H1 (cell line): ENCODE data around the gene OGDHL. TPM values are rescaled to one million over a fixed set of nuclear protein-coding genes. Genes with fewer than 3 reads are reported as not detected.

Experiments
- ATF2 ChIP-seq: IDR thresholded peaks from 2 replicates; pipeline ENCODE4 v1.6.1; 2012; ENCODE audit warnings: low read length, inconsistent platforms
- BACH1 ChIP-seq: IDR thresholded peaks from 2 replicates; pipeline ENCODE4 v1.6.1; 2012; ENCODE audit warnings: low read length, improper control_type of control experiment
- CHD7 ChIP-seq: fragments of 300-600 bp; sonication (generic); IDR thresholded peaks from 2 replicates; pipeline ENCODE4 v1.7.1; 2012; ENCODE audit warnings: low read length, moderate library complexity, mild to moderate bottlenecking, inconsistent platforms; ENCODE audit not compliant: insufficient replicate concordance
- CREB1 ChIP-seq: IDR thresholded peaks from 2 replicates; pipeline ENCODE4 v1.6.1; 2012; ENCODE audit warnings: inconsistent platforms
- GTF2F1 ChIP-seq: IDR thresholded peaks from 2 replicates; pipeline ENCODE4 v1.6.1; 2012; ENCODE audit warnings: low read depth, low read length, improper control_type of control experiment, borderline replicate concordance
- RXRA ChIP-seq: IDR thresholded peaks from 2 replicates; pipeline ENCODE4 v1.6.1; 2011; ENCODE audit warnings: low read depth, mild to moderate bottlenecking, low read length, moderate library complexity; ENCODE audit not compliant: insufficient read depth
- SIN3A ChIP-seq, 2 experiments: IDR thresholded peaks in 1 of 2; conservative IDR thresholded peaks in 1 of 2; 2 replicates each; pipeline ENCODE4 v1.6.1; 2011 to 2012; ENCODE audit warnings: low read length in 2 of 2, improper control_type of control experiment in 1 of 2, low read depth in 1 of 2, mild to moderate bottlenecking in 1 of 2
- SIX5 ChIP-seq: IDR thresholded peaks from 2 replicates; pipeline ENCODE4 v1.6.1; 2011; ENCODE audit warnings: mild to moderate bottlenecking, low read depth, low read length
- polyA plus RNA-seq, 7 experiments: library from polyadenylated mRNA; depleted of rRNA in 3 of 7; stranded (reverse) in 5 of 7; unstranded in 2 of 7; fragments of >200 nt in 5 of 7; fragments of 200-250 nt in 2 of 7; gene quantifications; 1 replicate in 5 of 7; 2 replicates in 1 of 7; 4 replicates in 1 of 7; pipeline versions ENCODE4 v1.2.1 to v1.2.3, GENCODE V29; 2011 to 2013; ENCODE audit warnings: missing spikeins in 2 of 7, mixed read lengths in 2 of 7
- total RNA-seq: library from RNA; stranded (reverse); fragmentation: NEBNext Ultra II Directional; extraction: Animal tissue kit (Norgen Biotek cat#: 25700); gene quantifications from 2 replicates; pipeline ENCODE4 v1.2.1, GENCODE V29; 2021

Gene OGDHL
- total and polyA plus RNA-seq, 2 of the 8 experiments (the other 6 are each of a cell fraction or from before 2014, with no cell fraction given), result 16.1 to 16.6 TPM

GRCh38 chr10:49768329-49768728 lies 6.2 kb upstream of the OGDHL start (continued):
- TF ChIP-seq CHD7 (no peak), SIN3A (conservative IDR thresholded peaks at IDR 0.05 in 1 of 2, IDR thresholded peaks at IDR 0.05 in 1 of 2; ENCODE audit: low read depth in 1 of 2, low read length in 2 of 2) (no peak), ATF2 (no peak), BACH1 (no peak), GTF2F1 (no peak), SIX5 (no peak), RXRA (no peak), CREB1 (no peak)
